ENCODE data around the gene CSNK1G1.
"Not testable (repeated sequence)": the region's sequence is repeated elsewhere in the genome, so short reads cannot be mapped to it uniquely, and the experiment has no call there.

Gene CSNK1G1

DNA sequence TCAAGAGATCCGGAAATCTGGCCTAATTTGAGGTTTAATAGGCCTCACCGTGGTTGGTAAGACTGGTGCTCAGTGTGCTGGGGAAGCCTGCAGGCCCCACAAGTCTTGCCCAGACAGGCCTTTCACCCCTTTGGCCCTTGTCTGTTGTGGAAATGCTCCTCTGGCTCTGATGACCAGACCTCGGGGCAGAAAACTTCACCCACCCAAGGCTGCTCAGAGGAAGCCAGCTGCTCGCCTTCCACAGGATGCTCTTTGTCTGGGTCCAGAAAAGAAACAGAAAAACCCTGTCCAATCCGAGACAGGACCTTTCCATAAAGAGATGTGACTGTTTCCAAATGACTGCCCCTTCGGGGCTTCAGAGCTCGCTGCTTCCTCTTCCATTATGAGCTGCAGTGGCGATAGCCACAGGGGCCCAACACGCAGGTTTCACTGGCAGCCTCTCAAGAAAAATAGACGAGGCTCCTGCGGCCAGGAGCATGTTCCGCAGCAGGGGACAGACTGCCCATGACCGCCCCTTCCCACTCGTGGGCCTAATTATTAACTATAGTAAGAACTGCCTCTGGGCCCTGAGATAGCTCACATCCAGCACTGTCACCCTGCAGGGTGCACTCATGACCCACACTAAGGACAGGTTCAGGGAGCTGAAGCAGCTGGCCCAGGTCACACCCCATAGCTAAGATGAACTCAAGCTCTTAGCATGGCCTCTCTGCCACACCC, 211.2 kb downstream of the CSNK1G1 start:
- FAIRE-seq = peak; percentile 96

DNA sequence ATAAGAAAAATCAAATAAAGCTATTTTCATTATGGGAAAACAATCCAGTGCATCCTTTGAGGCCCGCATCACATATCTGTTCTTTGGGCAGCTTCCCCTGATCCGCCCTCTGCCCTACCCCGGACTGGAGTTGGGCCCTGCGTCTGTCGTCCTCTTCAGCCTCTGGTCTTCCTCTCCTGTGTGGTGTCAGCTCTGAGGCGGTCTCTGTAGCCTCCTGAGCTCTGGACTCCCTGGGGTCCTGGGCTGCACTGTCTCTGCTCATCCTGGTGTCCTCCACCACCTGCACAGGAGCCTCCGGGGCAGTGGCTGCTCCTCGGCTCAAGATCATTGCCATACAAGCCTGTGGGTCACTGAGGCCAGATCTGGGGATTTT, 211.8 kb downstream of the CSNK1G1 start:
- no peak for DNase-seq (ENCODE audit: extremely low spot score, insufficient read length, low read depth)
- FAIRE-seq = no peak

More for the DNA sequence above, 211.2 kb downstream of the CSNK1G1 start:
- DNase-seq (ENCODE audit: extremely low spot score, insufficient read length, low read depth) = no peak

DNA sequence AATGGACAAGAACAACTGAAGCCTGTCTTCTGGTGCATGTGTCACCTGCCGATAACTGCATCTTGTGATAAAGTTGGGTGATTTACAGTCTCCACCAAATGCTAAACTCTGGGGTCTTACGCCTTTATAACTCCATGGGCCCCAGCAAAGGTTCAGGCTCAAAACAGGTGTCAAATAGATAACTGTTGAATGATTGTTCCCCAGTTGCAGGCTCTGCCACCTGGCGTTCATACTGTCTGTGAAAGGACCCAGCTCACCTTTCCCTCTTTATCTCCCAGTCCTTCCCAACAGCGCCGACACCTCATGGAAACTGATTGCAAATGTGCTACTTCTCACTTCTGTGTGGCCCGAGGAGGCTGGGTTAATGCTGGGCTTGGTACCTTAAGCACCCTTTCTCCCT, 212.7 kb downstream of the CSNK1G1 start:
- DNase-seq (ENCODE audit: extremely low spot score, insufficient read length, low read depth) (no peak), FAIRE-seq (peak; percentile 56)

DNA sequence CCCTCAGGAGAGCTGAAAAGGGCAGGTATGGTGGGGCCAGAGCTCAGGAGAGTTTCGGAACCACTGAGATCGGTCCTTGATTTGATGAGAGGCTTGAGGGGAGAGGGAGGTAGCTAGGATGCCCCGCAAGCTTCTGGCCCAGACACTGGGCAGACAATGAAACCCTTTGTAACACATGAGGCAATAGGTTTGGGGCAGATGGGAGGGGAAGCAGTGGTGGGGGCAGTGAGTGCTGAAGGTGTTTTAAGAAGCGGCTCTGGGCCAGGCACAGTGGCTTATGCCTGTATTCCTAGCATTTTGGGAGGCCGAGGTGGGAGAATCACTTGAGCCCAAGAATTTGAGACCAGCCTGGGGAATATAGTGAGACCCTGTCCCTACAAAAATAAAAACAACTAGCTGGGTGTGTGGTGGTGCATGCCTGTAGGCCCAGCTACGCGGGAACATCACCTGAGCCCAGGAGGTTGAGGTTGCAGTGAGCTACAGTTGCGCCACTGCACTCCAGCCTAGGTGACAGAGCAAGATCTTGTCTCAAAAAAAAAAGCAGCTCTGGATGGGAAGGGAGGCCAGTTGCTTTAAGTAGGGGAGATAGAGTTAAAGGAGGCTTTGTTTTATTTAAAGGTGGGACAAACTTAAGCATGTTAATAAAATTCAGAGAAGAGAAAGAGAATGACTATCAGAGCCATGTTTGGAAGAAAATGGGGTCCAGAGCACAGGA, 214.0 kb downstream of the CSNK1G1 start:
- FAIRE-seq = no peak
- no peak for DNase-seq (ENCODE audit: extremely low spot score, insufficient read length, low read depth)

DNA sequence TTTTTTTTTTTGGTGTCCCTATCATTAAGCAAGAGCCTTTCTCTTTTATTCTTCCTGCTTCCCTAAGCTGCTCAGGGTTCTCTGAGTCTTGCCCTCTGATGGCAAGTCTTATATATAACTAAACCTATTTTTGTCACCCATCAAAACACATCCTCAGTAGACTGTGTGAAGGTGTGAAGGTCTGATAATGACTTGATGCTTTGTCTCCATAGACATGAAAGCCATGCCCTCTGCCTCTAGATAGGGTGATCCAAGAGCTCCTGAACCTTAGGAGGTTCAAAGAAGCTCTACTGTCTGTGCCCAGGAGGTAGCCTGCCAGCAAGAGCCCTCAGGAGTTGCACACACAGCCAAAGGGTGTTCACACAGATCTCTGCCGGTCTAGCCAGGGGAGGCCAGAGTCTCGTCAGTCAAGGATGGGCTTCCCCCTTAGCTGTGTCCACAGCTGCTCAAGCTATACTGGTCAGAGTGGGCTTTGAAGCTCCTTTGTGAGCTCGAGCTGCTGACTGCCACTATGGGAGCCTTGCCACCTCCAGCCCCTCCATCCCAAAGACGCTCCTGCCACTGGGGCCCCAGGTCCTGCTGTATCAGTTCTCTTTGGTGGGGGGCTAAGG, 217.5 kb downstream of the CSNK1G1 start:
- DNase-seq (ENCODE audit: extremely low spot score, insufficient read length, low read depth) = no peak
- no peak for FAIRE-seq

DNA sequence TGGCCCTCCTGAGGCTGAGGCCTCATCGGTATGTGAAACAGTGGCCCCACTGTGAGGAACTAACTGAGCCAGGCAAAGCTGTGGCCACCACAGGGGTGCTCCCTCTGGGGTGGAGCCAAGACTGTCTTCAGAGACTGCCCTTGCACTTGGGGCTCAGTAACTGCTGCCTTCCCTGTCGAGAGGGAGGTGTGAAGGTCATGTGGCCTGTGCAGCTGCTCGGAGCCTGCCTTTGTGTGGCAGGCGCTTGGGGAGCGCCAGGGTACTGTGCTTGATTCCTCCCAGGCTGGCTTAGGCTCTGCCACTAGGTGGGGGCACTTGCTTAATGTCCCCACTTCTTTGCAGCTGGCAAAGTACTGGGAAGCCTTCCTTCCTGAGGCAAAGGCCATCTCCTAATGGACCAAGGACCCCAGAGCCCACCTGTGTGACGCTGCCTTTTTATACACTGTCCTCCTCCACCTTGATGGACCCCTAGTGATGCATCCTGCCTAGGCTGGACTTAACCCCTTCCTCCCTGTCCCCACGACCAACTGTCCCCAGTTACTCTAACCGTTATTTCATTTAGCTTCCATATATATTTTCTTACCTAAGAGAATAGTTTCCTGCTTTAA, 218.6 kb downstream of the CSNK1G1 start:
- DNase-seq (ENCODE audit: extremely low spot score, insufficient read length, low read depth) = no peak
- no peak for FAIRE-seq

DNA sequence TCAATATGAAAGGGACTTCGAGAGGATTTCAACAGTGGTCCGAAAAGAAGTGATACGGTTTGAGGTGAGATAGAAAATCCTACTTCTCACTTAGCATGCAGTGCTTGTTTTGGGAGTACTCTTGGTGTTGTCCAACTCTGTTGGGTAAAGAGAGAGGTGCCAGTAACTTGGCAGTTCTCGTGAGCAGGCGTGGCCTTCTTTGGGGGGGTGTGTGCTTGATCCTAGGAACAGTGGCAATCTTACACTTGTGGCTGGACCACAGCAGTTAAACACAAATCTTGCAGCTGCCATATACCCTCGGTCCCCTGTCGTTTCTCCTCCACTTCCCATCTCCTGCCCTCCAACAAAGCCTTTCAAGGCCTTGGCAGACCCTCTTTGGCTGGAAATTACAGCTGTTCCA, 219.6 kb downstream of the CSNK1G1 start:
- FAIRE-seq (no peak), DNase-seq (ENCODE audit: extremely low spot score, insufficient read length, low read depth) (no peak)

DNA sequence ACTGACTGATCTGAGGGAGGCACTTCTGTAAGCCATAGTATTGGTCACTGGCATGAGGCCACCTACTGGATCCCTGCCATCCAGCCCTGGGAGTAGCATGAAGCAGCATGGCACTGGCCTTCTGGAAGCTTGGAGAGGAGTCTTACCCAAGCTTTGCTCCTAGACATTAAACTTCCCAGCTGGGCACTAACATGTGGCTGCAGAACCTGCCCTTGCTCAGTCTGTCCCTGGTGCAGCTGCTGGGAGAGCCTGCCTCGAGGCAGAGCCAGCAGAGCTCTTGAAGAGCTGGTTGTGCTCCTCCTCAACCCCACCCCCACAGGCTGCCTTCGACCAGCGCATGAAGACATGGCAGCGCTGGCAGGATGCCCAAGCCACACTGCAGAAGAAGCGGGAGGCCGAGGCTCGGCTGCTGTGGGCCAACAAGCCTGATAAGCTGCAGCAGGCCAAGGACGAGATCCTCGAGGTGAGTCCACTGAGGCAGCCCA, 221.6 kb downstream of the CSNK1G1 start:
- DNase-seq (ENCODE audit: extremely low spot score, insufficient read length, low read depth) (no peak), FAIRE-seq (no peak)

DNA sequence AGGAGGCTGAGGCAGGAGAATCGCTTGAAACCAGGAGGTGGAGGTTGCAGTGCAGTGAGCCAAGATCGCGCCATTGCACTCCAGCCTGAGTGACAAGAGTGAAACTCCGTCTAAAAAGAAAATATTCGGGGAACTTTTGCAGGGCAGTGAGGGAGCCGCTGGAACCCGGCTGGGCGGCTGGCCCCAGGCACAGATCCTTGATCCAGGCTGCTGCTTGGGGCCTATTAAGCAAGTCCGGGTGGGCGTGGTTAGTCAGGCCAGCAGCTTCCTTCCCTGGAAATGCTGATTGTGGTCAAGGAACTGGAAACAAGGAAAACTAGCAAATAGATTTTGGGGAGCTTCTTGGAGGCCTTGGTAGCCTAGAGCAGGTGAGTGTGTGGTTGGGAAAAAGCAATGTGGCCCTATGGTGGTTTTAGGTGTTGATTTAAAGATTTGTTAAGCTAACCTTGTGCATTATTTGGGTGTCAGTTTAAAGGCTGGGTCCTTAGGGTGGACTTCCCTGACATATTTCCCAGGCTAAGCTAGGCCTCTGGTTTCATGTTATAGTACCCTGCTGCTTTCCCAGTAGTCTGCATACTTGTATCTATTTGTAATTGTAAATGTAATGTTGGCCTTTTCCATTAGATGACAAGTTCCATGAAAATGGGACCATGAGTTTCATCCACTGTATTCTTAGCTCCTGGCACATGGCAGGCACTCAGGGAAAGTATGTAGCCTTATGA, 222.2 kb downstream of the CSNK1G1 start:
- FAIRE-seq (no peak), DNase-seq (ENCODE audit: extremely low spot score, insufficient read length, low read depth) (no peak)

DNA sequence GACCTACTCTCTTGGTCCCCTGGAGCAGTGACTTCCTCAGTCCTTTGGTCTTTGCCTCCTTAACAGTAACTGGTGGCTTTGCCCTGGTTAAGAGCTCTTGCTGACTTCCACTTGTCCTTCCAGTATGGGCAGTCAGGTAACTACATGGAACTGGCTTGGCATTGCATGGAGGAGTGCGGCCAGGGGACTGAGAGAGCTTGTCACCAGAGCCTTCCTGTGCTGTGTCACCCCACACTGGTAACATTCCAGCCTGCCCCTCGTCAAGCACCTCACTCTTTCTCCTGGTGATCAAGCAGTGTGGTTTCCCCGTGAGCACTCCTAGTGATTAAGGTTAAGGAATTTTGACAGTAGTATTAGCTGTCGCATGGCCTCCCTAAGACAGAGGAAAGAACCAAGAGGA, 223.8 kb downstream of the CSNK1G1 start:
- DNase-seq (ENCODE audit: extremely low spot score, insufficient read length, low read depth) (no peak), FAIRE-seq (no peak)

DNA sequence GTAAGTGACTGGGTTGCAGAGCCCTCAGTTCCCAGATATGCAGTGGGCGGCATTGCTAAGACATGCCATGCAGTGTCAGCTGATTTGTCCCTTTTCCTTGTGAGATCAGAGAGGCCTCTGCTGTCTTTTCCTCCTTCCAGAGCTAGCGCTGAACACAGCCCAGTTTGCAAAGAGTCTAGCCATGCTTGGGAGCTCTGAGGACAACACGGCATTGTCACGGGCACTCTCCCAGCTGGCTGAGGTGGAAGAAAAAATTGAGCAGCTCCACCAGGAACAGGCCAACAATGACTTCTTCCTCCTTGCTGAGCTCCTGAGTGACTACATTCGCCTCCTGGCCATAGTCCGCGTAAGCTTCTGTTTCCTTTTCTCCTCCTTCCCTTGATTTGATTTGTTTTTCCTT, 224.4 kb downstream of the CSNK1G1 start:
- no peak for DNase-seq (ENCODE audit: extremely low spot score, insufficient read length, low read depth)
- no peak for FAIRE-seq

DNA sequence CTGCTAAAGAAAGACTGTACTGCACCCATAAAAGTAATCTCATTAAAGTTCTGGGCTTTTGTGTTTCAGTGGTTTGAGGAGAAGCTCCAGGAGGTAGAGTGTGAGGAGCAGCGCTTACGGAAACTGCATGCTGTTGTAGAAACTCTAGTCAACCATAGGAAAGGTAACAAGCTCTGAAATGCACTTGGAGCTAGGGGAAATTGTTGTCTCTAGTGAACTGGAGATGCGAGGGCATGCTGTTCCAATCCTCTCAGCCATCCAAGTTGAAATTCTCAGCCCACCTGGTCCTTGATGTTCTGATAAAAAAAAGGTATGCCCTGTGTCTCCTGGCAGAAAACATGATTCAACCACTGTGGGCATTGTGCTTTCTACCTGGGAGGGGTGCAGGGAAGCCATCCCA, 225.8 kb downstream of the CSNK1G1 start:
- no peak for DNase-seq (ENCODE audit: extremely low spot score, insufficient read length, low read depth)
- no peak for FAIRE-seq

DNA sequence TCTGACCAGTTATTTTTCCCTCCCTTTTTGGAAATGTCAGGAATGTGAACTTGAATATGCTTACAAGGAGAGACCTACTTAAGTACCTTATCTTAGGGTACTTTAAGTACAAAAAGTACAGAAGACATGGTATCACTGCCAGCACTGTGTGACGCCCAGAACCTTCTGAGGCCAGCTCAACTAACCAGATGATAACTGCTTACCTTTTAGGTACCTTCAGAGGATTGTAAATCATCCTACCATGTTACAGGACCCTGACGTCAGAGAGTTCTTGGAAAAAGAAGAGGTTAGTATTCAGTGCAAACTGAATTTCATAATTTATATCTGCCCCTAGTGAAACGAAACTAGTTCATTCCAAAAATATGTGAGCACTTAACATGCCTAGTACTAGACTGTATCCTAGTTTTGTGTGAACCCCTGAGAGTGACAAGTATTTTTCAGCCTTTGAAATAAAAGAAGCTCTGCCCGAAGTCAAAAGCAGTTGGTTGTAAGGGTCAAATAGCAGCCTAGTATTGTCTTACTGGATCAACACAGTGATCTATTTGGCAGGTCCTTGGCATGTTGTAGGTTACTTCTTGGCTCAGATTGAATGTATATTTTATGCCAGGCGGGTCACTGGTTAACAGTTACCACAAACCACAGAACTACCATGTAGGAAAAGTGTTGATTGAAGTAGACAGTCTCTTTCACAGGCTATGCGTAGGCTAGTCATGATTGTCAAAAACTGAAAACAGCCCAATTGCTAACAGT, 228.3 kb downstream of the CSNK1G1 start:
- DNase-seq (ENCODE audit: extremely low spot score, insufficient read length, low read depth) (no peak), FAIRE-seq (no peak)

DNA sequence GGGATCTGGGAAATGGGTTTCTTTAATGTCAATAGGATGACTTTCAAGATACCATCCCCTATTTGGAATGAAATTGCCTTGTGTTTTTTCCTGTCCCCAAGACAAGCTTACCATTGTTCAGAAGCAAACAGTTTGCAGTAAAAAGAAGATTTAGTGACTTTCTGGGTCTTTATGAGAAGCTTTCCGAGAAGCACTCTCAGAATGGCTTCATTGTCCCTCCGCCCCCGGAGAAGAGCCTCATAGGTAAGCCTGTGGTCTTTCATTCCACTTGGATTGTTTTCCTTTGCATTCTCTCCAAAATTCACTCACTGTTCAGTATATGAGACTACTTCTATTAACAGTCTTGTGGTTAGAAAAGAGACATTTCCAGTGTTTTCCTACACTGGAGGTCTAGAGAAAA, 230.0 kb downstream of the CSNK1G1 start:
- FAIRE-seq (no peak), DNase-seq (ENCODE audit: extremely low spot score, insufficient read length, low read depth) (no peak)

DNA sequence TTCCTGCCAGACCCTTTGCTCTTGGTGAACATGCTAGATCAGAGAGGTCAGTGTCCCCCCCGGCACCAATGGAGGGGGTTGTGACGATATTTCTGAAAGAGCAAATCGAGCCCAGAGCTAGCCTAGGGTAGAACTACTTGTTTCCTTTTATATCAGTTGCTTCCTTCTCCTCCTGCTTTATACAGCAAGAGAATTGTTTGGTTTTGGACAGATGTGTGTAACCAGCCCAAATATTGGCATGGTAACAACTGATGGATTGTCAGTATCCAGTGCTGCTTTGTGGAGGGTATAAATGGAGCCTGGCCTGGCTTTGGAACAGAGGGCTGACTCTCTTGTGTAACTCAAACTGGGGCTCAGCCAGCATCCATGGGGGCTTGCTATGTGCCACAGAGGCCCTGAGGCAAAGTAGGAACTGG, 233.0 kb downstream of the CSNK1G1 start:
- DNase-seq (ENCODE audit: extremely low spot score, insufficient read length, low read depth) (no peak), FAIRE-seq (no peak)

DNA sequence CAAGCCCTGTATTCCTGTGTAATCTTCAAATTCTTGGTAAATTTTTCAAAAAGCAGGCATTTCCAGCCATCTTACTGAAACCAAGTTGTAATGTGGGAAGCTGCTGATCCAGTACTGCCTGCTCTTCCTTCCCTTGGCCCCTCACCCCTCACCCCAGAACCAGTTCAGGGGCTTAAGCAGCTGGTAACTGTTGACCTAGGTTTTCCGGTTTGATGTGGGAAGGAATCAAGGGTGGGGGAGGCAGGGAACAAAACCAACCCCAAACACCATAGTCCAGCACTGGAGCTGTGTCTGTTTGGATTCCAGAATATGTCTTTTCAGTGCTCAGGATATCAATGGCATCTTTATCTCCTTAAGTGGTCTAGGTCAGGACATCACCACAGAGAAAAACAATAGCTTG, 233.5 kb downstream of the CSNK1G1 start:
- no peak for DNase-seq (ENCODE audit: extremely low spot score, insufficient read length, low read depth)
- FAIRE-seq = no peak

DNA sequence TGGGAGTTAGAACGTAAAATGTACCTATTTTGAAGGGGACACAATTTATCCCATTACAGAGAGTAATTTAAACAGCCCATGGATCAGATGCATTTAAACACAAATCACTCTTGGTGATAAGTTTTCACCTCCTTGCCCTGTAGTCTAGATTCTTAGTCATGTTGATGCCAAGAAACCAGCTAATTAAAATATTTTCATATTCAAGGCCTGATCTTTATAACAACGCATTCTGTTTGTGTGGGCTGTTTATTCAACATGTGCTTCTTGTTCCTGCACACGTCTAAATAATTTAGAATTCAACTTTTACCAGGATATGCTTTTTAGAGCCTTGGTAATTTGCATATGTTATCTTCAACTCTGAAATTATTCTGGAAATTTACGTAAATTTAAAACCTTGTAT, 234.4 kb downstream of the CSNK1G1 start:
- DNase-seq (ENCODE audit: extremely low spot score, insufficient read length, low read depth) (no peak), FAIRE-seq (no peak)

DNA sequence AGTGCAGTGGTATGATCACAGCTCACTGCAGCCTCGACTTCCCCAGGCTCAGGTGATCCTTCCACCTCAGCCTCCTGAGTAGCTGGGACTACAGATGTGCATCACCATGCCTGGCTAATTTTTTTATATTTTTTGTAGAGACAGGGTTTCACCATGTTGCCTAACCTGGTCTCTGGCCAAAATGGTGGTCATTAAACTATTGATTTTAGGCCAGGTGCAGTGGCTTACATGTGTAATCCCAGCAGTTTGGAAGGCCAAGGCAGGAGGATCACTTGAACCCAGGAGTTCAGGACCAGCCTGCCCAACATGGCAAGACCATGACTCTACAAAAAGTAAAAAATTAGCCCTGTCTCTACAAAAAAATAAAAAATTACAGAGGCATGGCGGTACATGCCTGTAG, 235.7 kb downstream of the CSNK1G1 start:
- FAIRE-seq; DNase-seq (ENCODE audit: extremely low spot score, insufficient read length, low read depth): not testable (repeated sequence)

DNA sequence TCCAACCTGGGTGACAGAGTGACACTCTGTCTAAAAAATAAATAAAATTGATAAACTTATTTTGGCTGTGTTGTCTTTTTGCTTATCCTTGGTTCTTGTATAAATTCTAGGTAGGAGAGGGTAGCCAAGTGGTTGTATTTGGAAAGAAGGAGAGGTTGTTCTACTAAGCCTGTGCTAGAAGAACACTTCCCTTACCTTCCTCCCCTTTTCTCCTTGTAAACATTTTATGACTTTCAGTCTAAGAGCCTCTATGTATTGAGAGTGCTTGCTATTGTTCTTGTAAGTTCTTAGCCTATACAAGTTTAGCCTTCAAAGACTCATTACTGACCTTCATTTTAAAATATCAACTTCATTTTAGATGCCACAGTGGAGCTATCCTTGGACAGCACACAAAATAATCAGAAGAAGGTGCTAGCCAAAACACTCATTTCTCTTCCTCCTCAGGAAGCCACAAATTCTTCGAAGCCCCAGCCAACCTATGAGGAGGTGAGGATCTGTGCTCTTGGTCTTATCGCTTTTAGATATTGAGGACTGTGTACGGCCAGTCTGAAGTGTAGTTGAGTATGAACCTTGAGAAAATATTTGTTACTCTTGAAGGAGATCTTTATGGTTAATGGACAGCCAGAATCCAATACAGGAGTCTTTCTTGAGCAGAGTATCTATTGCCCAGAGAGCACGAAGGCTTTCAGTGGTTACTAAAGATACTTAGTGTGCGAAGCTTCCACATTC, 238.1 kb downstream of the CSNK1G1 start:
- no peak for DNase-seq (ENCODE audit: extremely low spot score, insufficient read length, low read depth)
- FAIRE-seq = no peak

Measured in GM18507 (cell line).